GM21529 (cell line): ENCODE results near the gene OR2T5.
"Not testable (repeated sequence)": the region's sequence is repeated elsewhere in the genome, so short reads cannot be mapped to it uniquely, and the experiment has no call there.

Experiments
- ATAC-seq: cut with Tn5 transposase; IDR thresholded peaks from one replicate; pipeline ENCODE4 v1.9.1; 2021; ENCODE audit not compliant: unreplicated experiment

Gene OR2T5

DNA sequence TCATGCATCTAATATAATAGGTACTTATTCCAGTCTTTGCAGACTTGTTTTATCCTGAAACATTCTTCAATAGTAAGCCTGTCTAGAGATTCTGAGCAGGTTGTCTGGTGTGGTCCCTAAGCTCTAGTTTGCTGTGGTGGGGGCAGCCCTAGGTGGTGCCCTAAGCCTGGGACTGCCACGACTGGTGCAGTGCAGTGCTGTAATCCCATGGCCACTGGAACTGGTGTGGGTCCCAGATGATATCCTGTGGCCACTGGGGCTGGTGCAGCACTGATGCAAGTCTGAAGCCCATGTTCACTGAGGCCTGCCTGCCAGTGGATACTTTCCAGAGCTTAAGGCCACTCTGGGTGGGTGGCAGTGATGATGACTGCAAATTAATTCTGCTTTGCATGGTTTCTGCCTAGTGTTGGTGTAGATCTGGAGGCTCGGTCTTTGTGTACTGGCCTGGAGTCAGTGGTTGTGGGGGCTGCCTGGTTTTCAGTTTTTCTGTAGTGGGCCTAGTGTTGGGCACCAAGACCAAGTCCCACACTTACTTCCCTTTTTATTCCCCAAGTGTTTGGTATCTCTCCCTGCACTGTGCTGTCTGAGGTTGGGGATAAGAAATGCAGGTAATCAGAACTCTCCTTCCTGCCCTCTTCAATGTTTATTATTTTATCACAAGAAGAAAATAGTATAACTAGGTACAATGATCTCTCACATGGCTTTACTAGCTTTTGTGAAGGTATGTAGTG lies 12.1 kb downstream of the OR2T5 start:
- not testable (repeated sequence) for ATAC-seq

- ATAC-seq = not testable (repeated sequence)
These were observed 19.4 kb downstream of the OR2T5 start, which contains the start of gene OR2G6 for GRCh38 chr1:248507773-248508172. Gene OR2G6 (plus strand): TSS chr1:248508073. CDS start chr1:248521647, 13,574 bp downstream.

DNA sequence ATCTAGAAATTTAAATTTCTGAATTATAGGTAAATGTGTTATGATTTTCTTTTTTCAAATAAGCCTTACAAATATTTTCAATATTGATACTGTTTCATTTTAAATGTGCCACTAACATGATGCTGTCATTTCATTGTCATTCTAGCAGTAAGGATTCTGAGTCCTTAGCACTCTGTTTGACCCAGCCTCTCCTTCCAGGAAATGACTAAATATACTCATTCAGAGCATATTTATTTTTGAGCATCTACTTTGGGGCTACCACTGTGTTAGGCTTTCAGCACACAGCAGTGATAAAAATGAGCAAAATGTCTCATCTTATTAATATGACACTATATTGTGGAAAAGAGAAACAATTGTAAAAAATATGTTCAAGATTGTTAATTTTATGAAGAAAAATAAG lies 21.8 kb downstream of the OR2T5 start:
- not testable (repeated sequence) for ATAC-seq

DNA sequence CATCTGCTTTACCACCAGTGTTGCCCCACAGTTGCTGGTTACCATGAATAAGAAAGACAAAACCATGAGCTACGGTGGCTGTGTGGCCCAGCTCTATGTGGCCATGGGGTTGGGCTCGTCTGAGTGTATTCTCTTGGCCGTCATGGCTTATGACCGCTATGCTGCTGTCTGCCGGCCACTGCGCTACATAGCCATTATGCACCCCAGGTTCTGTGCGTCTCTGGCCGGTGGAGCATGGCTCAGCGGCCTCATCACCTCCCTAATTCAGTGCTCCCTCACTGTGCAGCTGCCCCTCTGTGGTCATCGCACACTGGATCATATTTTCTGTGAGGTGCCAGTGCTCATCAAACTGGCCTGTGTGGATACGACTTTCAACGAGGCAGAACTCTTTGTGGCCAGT lies 33.5 kb downstream of the OR2T5 start:
- no peak for ATAC-seq

GRCh38 chr1:248537449-248537848 lies 49.1 kb downstream of the OR2T5 start:
- not testable (repeated sequence) for ATAC-seq
